Stimulated activated memory B cell treated with anti-CD40 and anti-IgM and Interleukin-4, amounts not matched to agents 10 μg/mL and 1 μg/mL and 100 μg/mL, for 72 hours (primary cell): ENCODE results near the gene CFAP58.
"Not testable (repeated sequence)": the region's sequence is repeated elsewhere in the genome, so short reads cannot be mapped to it uniquely, and the experiment has no call there.

ENCODE experiments used
- ATAC-seq: fragments of 150-1000 bp; cut with Tn5 transposase; 2 replicates; pipeline ENCODE4 v1.10.0; 2021
- H3K27ac Mint-ChIP-seq: one replicate; pipeline ENCODE4 v1.8.0; 2022; ENCODE audit warnings: mild to moderate bottlenecking, mixed read lengths
- H3K27me3 Mint-ChIP-seq: one replicate; pipeline ENCODE4 v1.8.0; 2022; ENCODE audit warnings: mixed read lengths
- H3K36me3 Mint-ChIP-seq: one replicate; pipeline ENCODE4 v1.8.0; 2022; ENCODE audit warnings: mixed read lengths
- H3K4me1 Mint-ChIP-seq: one replicate; pipeline ENCODE4 v1.8.0; 2022; ENCODE audit warnings: mixed read lengths
- H3K4me3 Mint-ChIP-seq: one replicate; pipeline ENCODE4 v1.8.0; 2022; ENCODE audit warnings: mild to moderate bottlenecking, moderate library complexity, mixed read lengths
- H3K9me3 Mint-ChIP-seq: one replicate; pipeline ENCODE4 v1.8.0; 2022; ENCODE audit warnings: mixed read lengths

CFAP58 gene

GRCh38 chr10:104449391-104449790 is 95.8 kb downstream of the CFAP58 start:
- Mint-ChIP-seq H3K36me3 (no peaks in the 10 kb centered on the region), H3K9me3 (no peaks in the 10 kb centered on the region), H3K27ac (no peak overlapping the region), H3K4me1 (no peaks in the 10 kb centered on the region), H3K4me3 (no peak overlapping the region), H3K27me3 (peaks cover 19% of the 10 kb centered on the region)
- no peak for ATAC-seq

GRCh38 chr10:104450490-104450889 is 96.9 kb downstream of the CFAP58 start:
- no peaks in the 10 kb centered on the region for H3K9me3 Mint-ChIP-seq
- no peaks in the 10 kb centered on the region for H3K4me1 Mint-ChIP-seq
- H3K27me3 Mint-ChIP-seq = peaks cover 19% of the 10 kb centered on the region
- no peaks in the 10 kb centered on the region for H3K36me3 Mint-ChIP-seq
- no peak overlapping the region for H3K4me3 Mint-ChIP-seq
- no peak overlapping the region for H3K27ac Mint-ChIP-seq
- no peak for ATAC-seq

DNA sequence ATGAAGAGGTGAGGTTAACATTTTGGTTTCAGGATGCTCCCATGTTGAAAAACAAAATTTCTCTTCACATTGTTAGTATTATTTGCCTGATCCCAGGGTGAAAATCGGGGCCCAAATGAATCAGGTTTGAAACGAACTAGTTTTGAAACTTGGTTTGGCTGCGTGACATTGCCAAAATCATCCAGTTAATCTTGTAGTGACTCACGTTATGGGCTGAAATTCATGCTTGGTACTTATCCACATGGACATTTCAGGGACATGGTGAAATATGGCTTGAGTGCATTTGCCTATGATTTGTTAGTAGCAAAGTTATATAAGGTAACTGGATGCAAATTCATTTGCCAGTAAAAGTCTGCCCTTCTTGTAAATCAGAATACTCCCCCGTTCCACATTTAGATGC is 97.3 kb downstream of the CFAP58 start:
- no peak for ATAC-seq
- peaks cover 19% of the 10 kb centered on the region for H3K27me3 Mint-ChIP-seq
- no peaks in the 10 kb centered on the region for H3K36me3 Mint-ChIP-seq
- no peak overlapping the region for H3K27ac Mint-ChIP-seq
- no peak overlapping the region for H3K4me3 Mint-ChIP-seq
- H3K9me3 Mint-ChIP-seq = no peaks in the 10 kb centered on the region
- H3K4me1 Mint-ChIP-seq = no peaks in the 10 kb centered on the region

GRCh38 chr10:104452977-104453376 is 99.3 kb downstream of the CFAP58 start:
- peaks cover 9% of the 10 kb centered on the region for H3K27me3 Mint-ChIP-seq
- H3K27ac Mint-ChIP-seq = no peak overlapping the region
- no peaks in the 10 kb centered on the region for H3K36me3 Mint-ChIP-seq
- H3K4me1 Mint-ChIP-seq = no peaks in the 10 kb centered on the region
- no peak for ATAC-seq
- H3K4me3 Mint-ChIP-seq = no peak overlapping the region
- H3K9me3 Mint-ChIP-seq = no peaks in the 10 kb centered on the region

- no peak overlapping the region for H3K27ac Mint-ChIP-seq
- no peaks in the 10 kb centered on the region for H3K4me1 Mint-ChIP-seq
- ATAC-seq = peak; percentile 36
- peaks cover 20% of the 10 kb centered on the region for H3K27me3 Mint-ChIP-seq
- H3K4me3 Mint-ChIP-seq = no peak overlapping the region
- peaks cover 2% of the 10 kb centered on the region for H3K9me3 Mint-ChIP-seq
- H3K36me3 Mint-ChIP-seq = no peaks in the 10 kb centered on the region
Observed at GRCh38 chr10:104456802-104457542, 103.3 kb downstream of the CFAP58 start.

GRCh38 chr10:104457543-104457828 is 103.9 kb downstream of the CFAP58 start:
- ATAC-seq = no peak
- Mint-ChIP-seq H3K36me3 (no peaks in the 10 kb centered on the region), H3K4me1 (no peaks in the 10 kb centered on the region)

DNA sequence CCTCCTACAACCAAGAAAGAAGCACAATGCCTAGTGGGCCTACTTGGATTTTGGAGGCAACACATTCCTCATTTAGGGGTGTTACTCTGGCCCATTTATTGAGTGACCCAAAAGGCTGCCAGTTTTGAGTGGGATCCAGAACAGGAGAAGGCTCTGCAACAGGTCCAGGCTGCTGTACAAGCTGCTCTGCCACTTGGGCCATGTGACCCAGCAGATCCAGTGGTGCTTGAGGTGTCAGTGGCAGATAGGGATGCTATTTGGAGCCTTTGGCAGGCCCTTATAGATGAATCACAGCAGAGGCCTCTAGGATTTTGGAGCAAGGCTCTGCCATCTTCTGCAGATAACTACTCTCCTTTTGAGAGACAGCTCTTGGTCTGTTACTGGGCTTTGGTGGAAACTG is 111.9 kb downstream of the CFAP58 start:
- H3K36me3 Mint-ChIP-seq, H3K27ac Mint-ChIP-seq, H3K9me3 Mint-ChIP-seq, ATAC-seq, H3K4me3 Mint-ChIP-seq, H3K4me1 Mint-ChIP-seq: not testable (repeated sequence)
- peaks cover 20% of the 10 kb centered on the region for H3K27me3 Mint-ChIP-seq

More at GRCh38 chr10:104457543-104457828, 103.9 kb downstream of the CFAP58 start:
- H3K9me3 Mint-ChIP-seq = peaks cover 2% of the 10 kb centered on the region
- H3K27ac Mint-ChIP-seq = no peak overlapping the region
- no peak overlapping the region for H3K4me3 Mint-ChIP-seq
- peaks cover 20% of the 10 kb centered on the region for H3K27me3 Mint-ChIP-seq

- not testable (repeated sequence) for H3K4me1 Mint-ChIP-seq, H3K9me3 Mint-ChIP-seq, ATAC-seq, H3K36me3 Mint-ChIP-seq, H3K27ac Mint-ChIP-seq, H3K4me3 Mint-ChIP-seq
- H3K27me3 Mint-ChIP-seq = peaks cover 14% of the 10 kb centered on the region
Observed at GRCh38 chr10:104468818-104469217, 115.2 kb downstream of the CFAP58 start.

- Mint-ChIP-seq H3K4me3 (no peak overlapping the region), H3K27ac (no peak overlapping the region), H3K36me3 (no peaks in the 10 kb centered on the region), H3K4me1 (no peaks in the 10 kb centered on the region), H3K9me3 (no peaks in the 10 kb centered on the region), H3K27me3 (peaks cover 32% of the 10 kb centered on the region)
- ATAC-seq = no peak
Observed at GRCh38 chr10:104472505-104472904, 118.9 kb downstream of the CFAP58 start.

DNA sequence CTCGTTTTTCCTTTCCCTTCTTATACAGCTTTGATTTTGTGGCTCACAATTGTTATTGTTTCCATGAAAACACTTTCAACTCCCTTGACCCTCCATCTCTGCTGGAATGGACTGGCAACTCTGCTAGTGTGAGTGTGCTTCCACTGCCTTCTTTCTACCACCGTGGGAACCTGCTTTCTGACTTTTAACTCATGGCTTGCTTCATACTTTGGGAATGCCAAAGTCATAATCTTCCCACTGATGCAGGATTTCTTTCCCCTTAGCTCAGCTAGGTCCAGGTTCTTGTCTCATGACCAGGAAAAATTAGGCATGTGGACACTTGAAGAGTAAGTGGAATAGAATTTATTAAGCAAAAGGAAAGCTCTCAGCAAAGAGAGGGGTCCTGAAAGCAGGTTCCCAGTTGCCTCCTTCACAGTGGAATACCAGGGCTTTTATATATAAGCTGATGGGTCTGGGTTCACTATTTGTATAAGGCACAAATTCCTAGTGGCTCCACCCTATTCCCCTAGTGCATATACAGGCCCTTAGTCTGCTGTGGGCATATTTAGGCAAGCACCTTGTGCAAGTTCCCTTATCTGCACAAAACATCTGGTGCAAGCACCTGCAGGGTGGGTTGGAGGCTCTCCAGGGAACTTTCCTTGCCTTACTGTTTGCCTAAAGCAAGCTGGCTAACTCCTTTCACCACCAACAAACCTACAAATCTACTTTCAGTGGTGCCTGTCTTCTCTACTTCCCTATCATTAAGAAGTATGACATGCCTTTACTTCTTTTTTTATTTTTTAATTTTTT is 119.5 kb downstream of the CFAP58 start:
- Mint-ChIP-seq H3K27me3 (peaks cover 32% of the 10 kb centered on the region), H3K36me3 (no peaks in the 10 kb centered on the region), H3K9me3 (no peaks in the 10 kb centered on the region), H3K4me1 (no peaks in the 10 kb centered on the region), H3K27ac (no peak overlapping the region), H3K4me3 (no peak overlapping the region)
- no peak for ATAC-seq

DNA sequence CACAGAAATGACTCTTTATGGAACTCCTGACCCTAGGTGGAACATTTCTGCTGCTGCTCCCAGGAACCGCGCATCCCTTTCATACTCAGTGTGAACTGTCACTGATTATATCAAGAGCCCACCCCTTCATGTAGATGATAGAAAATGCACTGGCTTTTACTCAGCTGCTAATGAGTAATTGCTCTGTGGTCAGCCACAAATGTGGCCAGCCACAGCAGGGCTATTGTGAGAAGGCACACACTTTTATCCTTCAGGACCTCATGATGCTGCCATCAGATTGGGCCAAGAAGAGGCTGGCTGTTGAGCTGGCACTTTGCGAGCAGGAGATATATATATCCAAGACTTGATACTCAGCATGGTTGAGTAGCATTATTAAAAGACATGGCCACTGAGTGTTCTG is 124.7 kb downstream of the CFAP58 start:
- H3K27ac Mint-ChIP-seq = no peak overlapping the region
- no peaks in the 10 kb centered on the region for H3K36me3 Mint-ChIP-seq
- no peak for ATAC-seq
- no peaks in the 10 kb centered on the region for H3K9me3 Mint-ChIP-seq
- no peaks in the 10 kb centered on the region for H3K4me1 Mint-ChIP-seq
- H3K27me3 Mint-ChIP-seq = peaks cover 41% of the 10 kb centered on the region
- H3K4me3 Mint-ChIP-seq = no peak overlapping the region

- Mint-ChIP-seq H3K9me3 (no peaks in the 10 kb centered on the region), H3K4me3 (no peak overlapping the region), H3K4me1 (no peaks in the 10 kb centered on the region), H3K27me3 (peaks cover 37% of the 10 kb centered on the region), H3K36me3 (no peaks in the 10 kb centered on the region), H3K27ac (no peak overlapping the region)
- ATAC-seq = no peak
Observed at GRCh38 chr10:104479906-104480593, 126.4 kb downstream of the CFAP58 start.

DNA sequence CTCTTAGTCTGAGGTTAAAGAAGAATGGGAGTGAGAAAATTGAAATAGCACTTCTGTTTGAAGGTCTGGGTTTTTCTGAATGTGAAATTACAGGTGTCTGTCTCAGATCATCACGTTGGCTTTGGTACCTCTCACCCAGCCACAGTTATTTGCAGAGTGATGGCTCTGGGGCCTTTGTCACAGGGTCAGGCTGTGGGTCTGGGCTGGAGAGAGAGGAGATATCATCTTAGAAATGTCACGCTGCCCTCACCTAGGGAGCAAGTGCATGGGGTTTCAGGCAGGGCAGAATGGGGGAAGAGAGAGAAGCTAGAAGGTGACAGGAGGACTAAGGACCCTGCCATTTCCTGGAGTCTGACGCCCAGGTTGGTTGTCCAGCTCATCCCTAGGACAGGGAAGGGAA is 127.2 kb downstream of the CFAP58 start:
- no peak for ATAC-seq
- H3K36me3 Mint-ChIP-seq = no peaks in the 10 kb centered on the region
- no peak overlapping the region for H3K27ac Mint-ChIP-seq
- H3K4me3 Mint-ChIP-seq = no peak overlapping the region
- H3K9me3 Mint-ChIP-seq = no peaks in the 10 kb centered on the region
- peaks cover 34% of the 10 kb centered on the region for H3K27me3 Mint-ChIP-seq
- no peaks in the 10 kb centered on the region for H3K4me1 Mint-ChIP-seq

DNA sequence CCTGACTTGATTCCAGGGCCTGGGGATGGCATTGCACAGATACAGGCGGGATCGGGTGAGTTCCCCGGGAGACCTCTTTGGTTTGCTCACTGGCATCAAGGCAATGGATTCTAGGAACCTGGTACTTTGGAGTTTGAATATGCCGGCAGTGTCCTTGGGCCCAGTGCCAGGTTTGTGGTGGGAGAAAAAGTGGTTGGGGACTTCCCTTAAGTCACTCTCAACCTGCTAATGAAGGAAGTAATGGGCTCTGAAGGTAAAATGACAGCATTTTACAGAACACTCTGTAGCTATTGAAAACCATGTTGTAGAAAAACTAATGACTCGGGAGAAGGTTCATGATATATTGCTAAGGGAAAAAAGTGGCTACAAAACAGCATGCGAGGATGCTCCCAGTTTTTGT is 129.9 kb downstream of the CFAP58 start:
- Mint-ChIP-seq H3K36me3 (no peaks in the 10 kb centered on the region), H3K4me3 (no peak overlapping the region), H3K27me3 (peaks cover 42% of the 10 kb centered on the region), H3K9me3 (peaks cover 3% of the 10 kb centered on the region), H3K27ac (no peak overlapping the region), H3K4me1 (no peaks in the 10 kb centered on the region)
- no peak for ATAC-seq

GRCh38 chr10:104485632-104486031 is 132.0 kb downstream of the CFAP58 start:
- ATAC-seq = no peak
- no peaks in the 10 kb centered on the region for H3K4me1 Mint-ChIP-seq
- no peaks in the 10 kb centered on the region for H3K36me3 Mint-ChIP-seq
- no peak overlapping the region for H3K27ac Mint-ChIP-seq
- H3K9me3 Mint-ChIP-seq = peaks cover 3% of the 10 kb centered on the region
- H3K27me3 Mint-ChIP-seq = peaks cover 49% of the 10 kb centered on the region
- H3K4me3 Mint-ChIP-seq = no peak overlapping the region

DNA sequence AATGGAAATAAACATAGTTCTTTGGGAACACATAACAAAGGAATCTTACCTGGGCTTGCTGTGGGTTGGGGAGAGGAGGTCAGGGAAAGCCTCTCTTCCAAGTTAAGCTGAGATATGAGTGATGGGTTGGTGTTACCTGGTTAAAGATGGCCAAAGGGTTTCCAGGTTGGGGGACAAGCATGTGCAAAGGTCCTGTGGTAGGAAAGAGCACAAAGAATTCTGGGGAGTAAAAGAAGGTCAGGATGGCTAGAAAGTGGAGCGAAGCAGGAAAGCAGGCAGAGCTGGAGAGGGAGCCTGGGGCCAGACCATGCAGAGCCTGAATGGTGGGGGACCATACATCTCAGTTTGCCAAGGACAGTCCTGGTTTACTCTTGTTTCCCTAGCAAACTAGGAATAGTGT is 133.2 kb downstream of the CFAP58 start:
- peaks cover 41% of the 10 kb centered on the region for H3K27me3 Mint-ChIP-seq
- H3K9me3 Mint-ChIP-seq = peaks cover 3% of the 10 kb centered on the region
- no peaks in the 10 kb centered on the region for H3K36me3 Mint-ChIP-seq
- H3K4me3 Mint-ChIP-seq = no peak overlapping the region
- no peak for ATAC-seq
- H3K4me1 Mint-ChIP-seq = no peaks in the 10 kb centered on the region
- no peak overlapping the region for H3K27ac Mint-ChIP-seq
